Measurements from ENCODE around the gene TBCA. TPM values are rescaled to one million over a fixed set of nuclear protein-coding genes. Genes with fewer than 3 reads are reported as not detected.
A peak's percentile ranks its signal among the peaks of the same experiment; 100 is the strongest.

TBCA gene
- total RNA-seq, 4 donors from 2014 or later = 141 to 174 (median 150) TPM

- peak in 4 of 6 experiments; percentile 28 to 53 (median 32) for TF ChIP-seq CTCF (IDR thresholded peaks at IDR 0.05)
- no peak for TF ChIP-seq POLR2A (IDR thresholded peaks at IDR 0.05)
- WGBS, 2 donors = 1 to 5% methylated on average over 8 to 10 of the region's 80 CpGs
- Histone ChIP-seq H3K27me3 (peaks cover 22 to 98% (median 45%) of the 10 kb centered on the region in 4 donors), H3K4me3 (peak overlapping the region in 2 of 4 donors; percentile 29 to 58), H3K27ac (no peak overlapping the region), H3K9me3 (no peaks in the 10 kb centered on the region), H3K36me3 (no peaks in the 10 kb centered on the region), H3K4me1 (peaks cover 11 to 40% (median 17%) of the 10 kb centered on the region in 3 donors)
- DNase-seq = no peak
- intact Hi-C loops (cut with DNase I) = no loop called here
Observed at GRCh38 chr5:77645158-77645994, 130.8 kb downstream of the TBCA start.

- H3K36me3 ChIP-seq = no peaks in the 10 kb centered on the region
- WGBS, 2 donors = 13 to 16% methylated on average over 33 of the region's 33 CpGs
- H3K4me1 ChIP-seq = peaks cover 11 to 45% (median 17%) of the 10 kb centered on the region in 3 donors
- TF ChIP-seq CTCF (IDR thresholded peaks at IDR 0.05) = no peak
- TF ChIP-seq POLR2A (IDR thresholded peaks at IDR 0.05) = no peak
- H3K4me3 ChIP-seq = peak overlapping the region in 2 of 4 donors; percentile 29 to 58
- no peak for DNase-seq
- H3K27ac ChIP-seq = no peak overlapping the region
- H3K27me3 ChIP-seq = peaks cover 24 to 98% (median 50%) of the 10 kb centered on the region in 4 donors
- no peaks in the 10 kb centered on the region for H3K9me3 ChIP-seq
- intact Hi-C loops (cut with DNase I) = no loop called here
Observed at GRCh38 chr5:77644371-77645157, 131.6 kb downstream of the TBCA start.

GRCh38 chr5:77643654-77644370, 132.3 kb downstream of the TBCA start:
- TF ChIP-seq POLR2A (IDR thresholded peaks at IDR 0.05) (no peak), CTCF (IDR thresholded peaks at IDR 0.05) (no peak)
- Histone ChIP-seq H3K4me3 (no peak overlapping the region), H3K4me1 (peaks cover 11 to 50% (median 17%) of the 10 kb centered on the region in 3 donors), H3K27me3 (peaks cover 29 to 100% (median 55%) of the 10 kb centered on the region in 4 donors), H3K36me3 (no peaks in the 10 kb centered on the region), H3K9me3 (no peaks in the 10 kb centered on the region), H3K27ac (no peak overlapping the region)
- WGBS, 2 donors = 10 to 13% methylated on average over 28 of the region's 28 CpGs
- intact Hi-C loops (cut with DNase I) = no loop called here
- no peak for DNase-seq

GRCh38 chr5:77642738-77643653, 133.1 kb downstream of the TBCA start:
- H3K4me3 ChIP-seq = no peak overlapping the region
- TF ChIP-seq CTCF (IDR thresholded peaks at IDR 0.05) (no peak), POLR2A (IDR thresholded peaks at IDR 0.05) (no peak)

More at GRCh38 chr5:77642738-77643653, 133.1 kb downstream of the TBCA start:
- no peak for DNase-seq
- intact Hi-C loops (cut with DNase I) = no loop called here
- Histone ChIP-seq H3K4me1 (peaks cover 11 to 57% (median 17%) of the 10 kb centered on the region in 3 donors), H3K27ac (no peak overlapping the region), H3K27me3 (peaks cover 33 to 100% (median 62%) of the 10 kb centered on the region in 4 donors), H3K9me3 (no peaks in the 10 kb centered on the region), H3K36me3 (no peaks in the 10 kb centered on the region)
- 14 to 19% methylated on average over 15 to 20 of the region's 21 CpGs for WGBS, 2 donors
